GM12878 (cell line): Measurements from ENCODE around the gene COL21A1. TPM values are rescaled to one million over a fixed set of nuclear protein-coding genes. Genes with fewer than 3 reads are reported as not detected.

Experiments used
- ATAC-seq: fragments of 200-7000 bp; cut with Tn5 transposase; 3 replicates; pipeline ENCODE4 v1.9.1; 2020; ENCODE audit warnings: mild to moderate bottlenecking, moderate library complexity
- BruUV-seq: library from RNA; stranded (reverse); fragments of 400-500 nt; replicated peaks from 2 replicates; lab custom pipeline; 2021; lab: Mats Ljungman, UMichigan
- CTCF ChIA-PET: fragments of 300-600 bp; sonication (Branson Sonifier 250); formaldehyde crosslinking; extraction: SDS; loops from one replicate; lab custom pipeline; 2021; ENCODE audit warnings: inconsistent platforms; lab: Yijun Ruan, JAX
- POLR2A ChIA-PET: fragments of 350-600 bp; formaldehyde crosslinking; extraction: SDS; loops from one replicate; lab custom pipeline; 2021; ENCODE audit warnings: inconsistent platforms; lab: Charles Lee
- RAD21 ChIA-PET: fragments of 300-600 bp; sonication (Branson Sonifier 250); formaldehyde crosslinking; loops from one replicate; lab custom pipeline; 2023; ENCODE audit warnings: antibody characterized with exemption; ENCODE audit not compliant: unreplicated experiment; lab: Charles Lee
- SMC1A ChIA-PET: fragments of 300-600 bp; sonication (Branson Sonifier 250); formaldehyde crosslinking; loops from one replicate; lab custom pipeline; 2023; ENCODE audit not compliant: unreplicated experiment, uncharacterized antibody; lab: Charles Lee
- DNase-seq: peaks from one replicate; pipeline ENCODE4 v3.0.0-alpha.2; 2011; ENCODE audit warnings: low read depth, low spot score
- FAIRE-seq: peaks from 3 replicates; lab custom pipeline; 2011; peaks lifted over from hg19 to GRCh38; lab: Jason Lieb, UNC
- H2AFZ ChIP-seq: 2 replicates; pipeline ENCODE4 v1.6.0; 2011; ENCODE audit warnings: low read depth, low read length, control low read depth; ENCODE audit not compliant: control insufficient read depth
- H3K27ac ChIP-seq: 2 replicates; pipeline ENCODE4 v1.5.1; 2011; ENCODE audit warnings: control low read depth; ENCODE audit not compliant: control insufficient read depth, insufficient read depth
- H3K27me3 ChIP-seq, 2 experiments: replicated peaks in 1 of 2; 2 replicates each; pipeline versions ENCODE4 v1.6.0 to v1.6.1; 2011; ENCODE audit warnings: low read length in 1 of 2; ENCODE audit not compliant: control insufficient read depth in 2 of 2, insufficient read depth in 2 of 2
- H3K36me3 ChIP-seq, 2 experiments: 2 replicates each; pipeline ENCODE4 v1.5.1; 2011; ENCODE audit warnings: low read length in 1 of 2; ENCODE audit not compliant: control insufficient read depth in 2 of 2, insufficient read depth in 2 of 2
- H3K4me1 ChIP-seq: 2 replicates; pipeline ENCODE4 v1.6.1; 2011; ENCODE audit warnings: mild to moderate bottlenecking, low read length, moderate library complexity, mixed read lengths; ENCODE audit not compliant: control insufficient read depth, insufficient read depth
- H3K4me2 ChIP-seq: 2 replicates; pipeline ENCODE4 v1.6.0; 2011; ENCODE audit warnings: control low read depth; ENCODE audit not compliant: control insufficient read depth, insufficient read depth
- H3K4me3 ChIP-seq: fragments of 200-600 bp; sonication (generic); 2 replicates; pipeline ENCODE4 v1.5.1; 2016
- H3K79me2 ChIP-seq: 2 replicates; pipeline ENCODE4 v1.6.0; 2011; ENCODE audit warnings: low read length; ENCODE audit not compliant: control insufficient read depth, insufficient read depth
- H3K9ac ChIP-seq: 2 replicates; pipeline ENCODE4 v1.8.0; 2011; ENCODE audit warnings: low read length, control low read depth, mixed read lengths; ENCODE audit not compliant: control insufficient read depth, insufficient read depth
- H3K9me3 ChIP-seq: replicated peaks from 3 replicates; pipeline ENCODE4 v1.5.1; 2011; ENCODE audit warnings: mild to moderate bottlenecking, low read length; ENCODE audit not compliant: control insufficient read depth, insufficient read depth
- H4K20me1 ChIP-seq: 2 replicates; pipeline ENCODE4 v1.6.0; 2011; ENCODE audit not compliant: control insufficient read depth, insufficient read depth
- ATF2 ChIP-seq: IDR thresholded peaks from 2 replicates; pipeline ENCODE4 v1.6.1; 2012; ENCODE audit warnings: low read length, inconsistent platforms
- ATF3 ChIP-seq: IDR thresholded peaks from 2 replicates; pipeline ENCODE4 v1.6.1; 2011; ENCODE audit warnings: low read depth, mild to moderate bottlenecking, low read length, moderate library complexity, borderline replicate concordance; ENCODE audit errors: extremely low read depth
- EGR1 ChIP-seq, 2 experiments: IDR thresholded peaks; 1 replicate in 1 of 2; 2 replicates in 1 of 2; pipeline ENCODE4 v1.6.1; 2011 to 2012; ENCODE audit warnings: low read depth in 2 of 2, low read length in 2 of 2, borderline replicate concordance in 1 of 2, mild to moderate bottlenecking in 1 of 2, moderate library complexity in 1 of 2
- EZH2 ChIP-seq: IDR thresholded peaks from 2 replicates; pipeline ENCODE4 v1.6.1; 2012; ENCODE audit warnings: low read depth, mild to moderate bottlenecking, control low read depth, inconsistent platforms, low read length, borderline replicate concordance; ENCODE audit not compliant: control insufficient read depth
- GATAD2B ChIP-seq: fragments of 450-650 bp; conservative IDR thresholded peaks from 2 replicates; pipeline ENCODE4 v1.6.1; 2017; ENCODE audit warnings: low read depth, mild to moderate bottlenecking, moderate library complexity
- IKZF2 ChIP-seq, 2 experiments: fragments of 450-650 bp; IDR thresholded peaks; 2 replicates each; pipeline ENCODE4 v1.6.1; 2017; ENCODE audit warnings: mild to moderate bottlenecking in 2 of 2, moderate library complexity in 2 of 2
- KDM1A ChIP-seq: fragments of 200-600 bp; sonication (generic); IDR thresholded peaks from 2 replicates; pipeline ENCODE4 v1.6.1; 2016; ENCODE audit warnings: borderline replicate concordance
- KLF5 ChIP-seq: fragments of 450-650 bp; IDR thresholded peaks from 2 replicates; pipeline ENCODE4 v1.6.1; 2014; ENCODE audit warnings: mild to moderate bottlenecking; ENCODE audit not compliant: partially characterized antibody
- NR2C2 ChIP-seq: IDR thresholded peaks from 2 replicates; pipeline ENCODE4 v1.6.1; 2011; ENCODE audit warnings: borderline replicate concordance, low read depth; ENCODE audit not compliant: control insufficient read depth, insufficient read length
- RCOR1 ChIP-seq: conservative IDR thresholded peaks from 2 replicates; pipeline ENCODE4 v1.6.1; 2012; ENCODE audit warnings: low read depth, low read length, improper control_type of control experiment
- STAT1 ChIP-seq: fragments of 450-650 bp; conservative IDR thresholded peaks from 2 replicates; pipeline ENCODE4 v1.6.1; 2014; ENCODE audit warnings: antibody characterized with exemption, mild to moderate bottlenecking
- STAT3 ChIP-seq: IDR thresholded peaks from 2 replicates; pipeline ENCODE4 v1.6.1; 2011; ENCODE audit warnings: low read depth, low read length, improper control_type of control experiment
- TBL1XR1 ChIP-seq: IDR thresholded peaks from 2 replicates; pipeline ENCODE4 v1.6.1; 2012; ENCODE audit warnings: low read depth, low read length, improper control_type of control experiment
- ZBTB33 ChIP-seq: fragments of 450-650 bp; IDR thresholded peaks from 2 replicates; pipeline ENCODE4 v1.6.1; 2017; ENCODE audit warnings: mild to moderate bottlenecking
- ZNF217 ChIP-seq: fragments of 450-650 bp; IDR thresholded peaks from 2 replicates; pipeline ENCODE4 v1.6.1; 2017; ENCODE audit warnings: antibody characterized with exemption, mild to moderate bottlenecking
- WGBS: methylation state at CpG from one replicate; pipeline ENCODE4 v1.1.6; 2016; ENCODE audit warnings: low lambda C conversion rate; ENCODE audit not compliant: insufficient replicate concordance, insufficient coverage; ENCODE audit errors: missing lambda C conversion rate; 5-methylcytosine and 5-hydroxymethylcytosine counted together
- in situ Hi-C: fragments of 300-500 bp; cut with MboI; formaldehyde crosslinking; loops from 9 replicates; pipeline ENCODE4 v1.14.3; 2018; ENCODE audit warnings: mixed read lengths
- intact Hi-C: fragments of 100-400 bp; cut with micrococcal nuclease; formaldehyde crosslinking; loops from one replicate; pipeline ENCODE4 v1.14.2; 2022; ENCODE audit not compliant: unreplicated experiment
- polyA plus RNA-seq, 11 experiments: library from polyadenylated mRNA; depleted of rRNA in 4 of 11; unstranded in 6 of 11; stranded (reverse) in 5 of 11; fragments of >200 nt; fragmentation: Nextera tagmentation in 4 of 11; fragmentation: Illumina TruSeq in 1 of 11; extraction: Ambion mirVana in 4 of 11; extraction: Trizol in 1 of 11; gene quantifications; 1 replicate in 1 of 11; 2 replicates in 10 of 11; pipeline versions ENCODE4 v1.2.1 to v1.2.3, GENCODE V29; 2011 to 2016; ENCODE audit warnings: inconsistent platforms in 2 of 11, missing spikeins in 2 of 11, low read depth in 1 of 11
- total RNA-seq, 4 experiments: library from RNA; depleted of rRNA in 3 of 4; stranded (reverse); fragments of >200 nt in 3 of 4; fragmentation: Illumina TruSeq in 1 of 4; extraction: Trizol in 1 of 4; gene quantifications; 2 replicates each; pipeline versions ENCODE4 v1.2.1 to v1.2.3, GENCODE V29; 2013 to 2021

COL21A1 gene
- total and polyA plus RNA-seq, 10 of the 15 experiments (the other 5 are each of a cell fraction or from before 2014, with no cell fraction given), result 0.10 TPM; not detected in 9

- H3K79me2 ChIP-seq, result no peaks in the 10 kb centered on the region
- no peaks in the 10 kb centered on the region for H3K36me3 ChIP-seq
- H2AFZ ChIP-seq, result no peak overlapping the region
- no peak for FAIRE-seq
- H3K4me2 ChIP-seq, result no peak overlapping the region
- H3K27me3 ChIP-seq, result no peaks in the 10 kb centered on the region
- DNase-seq, result no peak
- no peak for ATAC-seq
- TF ChIP-seq IKZF2 (IDR thresholded peaks at IDR 0.05) (no peak), KDM1A (no peak), ATF3 (no peak)
- ChIA-PET CTCF (no interaction called here), POLR2A (no interaction called here), SMC1A (no interaction called here), RAD21 (no interaction called here)
- H3K9ac ChIP-seq, result no peak overlapping the region
- H3K4me1 ChIP-seq, result no peaks in the 10 kb centered on the region
- H4K20me1 ChIP-seq, result no peaks in the 10 kb centered on the region
- intact Hi-C loops (no loop called here), in situ Hi-C loops (no loop called here)
- H3K27ac ChIP-seq, result no peak overlapping the region
- H3K4me3 ChIP-seq, result no peak overlapping the region
- BruUV-seq, result no TSS peak
- H3K9me3 ChIP-seq, result no peaks in the 10 kb centered on the region
These were observed 182.0 kb downstream of the COL21A1 start for GRCh38 chr6:56065408-56065807.

- DNase-seq (no peak), FAIRE-seq (no peak), ATAC-seq (no peak)
- H3K9me3 ChIP-seq, result no peaks in the 10 kb centered on the region
- no peak overlapping the region for H3K9ac ChIP-seq
- no peak for TF ChIP-seq NR2C2
- TF ChIP-seq STAT1, result no peak
- no peak for TF ChIP-seq KLF5
- no peak for TF ChIP-seq ZBTB33
- no peak for TF ChIP-seq ZNF217
- TF ChIP-seq EZH2, result no peak
- no peak for TF ChIP-seq STAT3
- no peak for TF ChIP-seq EGR1 (IDR thresholded peaks at IDR 0.05; ENCODE audit: borderline replicate concordance in 1 of 2, low read depth in 2 of 2, low read length in 2 of 2)
- no peak for TF ChIP-seq ATF2
- no peak for TF ChIP-seq TBL1XR1
- TF ChIP-seq GATAD2B, result no peak
- no peak for TF ChIP-seq KDM1A
- TF ChIP-seq RCOR1, result no peak
- H3K4me3 ChIP-seq, result no peak overlapping the region
- ChIA-PET CTCF (no interaction called here), SMC1A (interaction anchor here (1.1 kb wide), 1 partner anchor 11 kb away, joined by 4 read pairs; no protein-coding TSS in a partner anchor), POLR2A (no interaction called here), RAD21 (no interaction called here)
- H4K20me1 ChIP-seq, result no peaks in the 10 kb centered on the region
- WGBS, result 0% methylated on average over 1 of the region's 1 CpG
- no peak overlapping the region for H3K27ac ChIP-seq
- intact Hi-C loops, result no loop called here
- no peak overlapping the region for H3K4me2 ChIP-seq
- no TSS peak for BruUV-seq
- no peaks in the 10 kb centered on the region for H3K79me2 ChIP-seq
- no peaks in the 10 kb centered on the region for H3K27me3 ChIP-seq
- in situ Hi-C loops, result no loop called here
- H2AFZ ChIP-seq, result no peak overlapping the region
- no peaks in the 10 kb centered on the region for H3K36me3 ChIP-seq
- no peaks in the 10 kb centered on the region for H3K4me1 ChIP-seq
These were observed 184.5 kb downstream of the COL21A1 start for GRCh38 chr6:56062836-56063235.
